22Rv1 (cell line): ENCODE measurements around the gene ARSG.

Experiments
- ZFX ChIP-seq: fragments of 450-650 bp; IDR thresholded peaks from 2 replicates; pipeline ENCODE4 v1.6.1; 2017; ENCODE audit warnings: antibody characterized with exemption, borderline replicate concordance
- TF ChIP-seq, protein P1 (sequence below): fragments of 450-650 bp; IDR thresholded peaks from 2 replicates; pipeline ENCODE4 v1.5.1; 2017; ENCODE audit warnings: mild to moderate bottlenecking

GRCh38 chr17:68299817-68300216 lies 8.5 kb downstream of the ARSG start:
- TF ChIP-seq, protein P1, sequence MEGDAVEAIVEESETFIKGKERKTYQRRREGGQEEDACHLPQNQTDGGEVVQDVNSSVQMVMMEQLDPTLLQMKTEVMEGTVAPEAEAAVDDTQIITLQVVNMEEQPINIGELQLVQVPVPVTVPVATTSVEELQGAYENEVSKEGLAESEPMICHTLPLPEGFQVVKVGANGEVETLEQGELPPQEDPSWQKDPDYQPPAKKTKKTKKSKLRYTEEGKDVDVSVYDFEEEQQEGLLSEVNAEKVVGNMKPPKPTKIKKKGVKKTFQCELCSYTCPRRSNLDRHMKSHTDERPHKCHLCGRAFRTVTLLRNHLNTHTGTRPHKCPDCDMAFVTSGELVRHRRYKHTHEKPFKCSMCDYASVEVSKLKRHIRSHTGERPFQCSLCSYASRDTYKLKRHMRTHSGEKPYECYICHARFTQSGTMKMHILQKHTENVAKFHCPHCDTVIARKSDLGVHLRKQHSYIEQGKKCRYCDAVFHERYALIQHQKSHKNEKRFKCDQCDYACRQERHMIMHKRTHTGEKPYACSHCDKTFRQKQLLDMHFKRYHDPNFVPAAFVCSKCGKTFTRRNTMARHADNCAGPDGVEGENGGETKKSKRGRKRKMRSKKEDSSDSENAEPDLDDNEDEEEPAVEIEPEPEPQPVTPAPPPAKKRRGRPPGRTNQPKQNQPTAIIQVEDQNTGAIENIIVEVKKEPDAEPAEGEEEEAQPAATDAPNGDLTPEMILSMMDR, result no peak
- TF ChIP-seq ZFX, result no peak
